HG03571 (cell line): ENCODE data around the gene JTB.
A peak's percentile ranks its signal among the peaks of the same experiment; 100 is the strongest.
"Not testable (repeated sequence)": the region's sequence is repeated elsewhere in the genome, so short reads cannot be mapped to it uniquely, and the experiment has no call there.

Experiments
- ATAC-seq: cut with Tn5 transposase; IDR thresholded peaks from one replicate; pipeline ENCODE4 v1.9.1; 2021; ENCODE audit not compliant: unreplicated experiment

Gene JTB

GRCh38 chr1:153979091-153979490, 1.6 kb upstream of the JTB start:
- not testable (repeated sequence) for ATAC-seq

- ATAC-seq: no peak
Observed at GRCh38 chr1:153978274-153978909, 918 bp upstream of the JTB start.

DNA sequence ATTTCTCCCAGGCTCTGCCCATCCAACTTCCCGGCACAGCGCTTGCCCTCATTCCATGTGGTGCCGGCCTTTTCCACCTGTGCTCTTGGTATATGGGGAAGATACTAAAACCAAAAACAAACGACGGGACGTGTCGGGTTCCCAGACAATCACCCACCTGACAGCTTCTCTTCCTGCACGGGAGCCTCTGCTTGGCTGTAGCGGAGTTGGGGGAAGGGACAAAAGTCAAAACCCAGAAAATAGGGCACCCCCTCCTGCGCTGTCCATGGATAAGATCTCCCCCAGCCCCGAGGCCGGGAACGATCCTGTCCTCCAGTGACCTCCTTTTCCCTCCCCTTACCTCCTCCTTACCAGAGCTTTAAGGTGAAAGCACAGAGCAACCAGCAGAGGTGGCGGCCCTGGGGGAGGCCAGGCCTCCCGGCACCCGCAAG, 640 bp downstream of the JTB start:
- ATAC-seq: no peak

GRCh38 chr1:153973525-153973924, 3.9 kb downstream of the JTB start:
- ATAC-seq: no peak

DNA sequence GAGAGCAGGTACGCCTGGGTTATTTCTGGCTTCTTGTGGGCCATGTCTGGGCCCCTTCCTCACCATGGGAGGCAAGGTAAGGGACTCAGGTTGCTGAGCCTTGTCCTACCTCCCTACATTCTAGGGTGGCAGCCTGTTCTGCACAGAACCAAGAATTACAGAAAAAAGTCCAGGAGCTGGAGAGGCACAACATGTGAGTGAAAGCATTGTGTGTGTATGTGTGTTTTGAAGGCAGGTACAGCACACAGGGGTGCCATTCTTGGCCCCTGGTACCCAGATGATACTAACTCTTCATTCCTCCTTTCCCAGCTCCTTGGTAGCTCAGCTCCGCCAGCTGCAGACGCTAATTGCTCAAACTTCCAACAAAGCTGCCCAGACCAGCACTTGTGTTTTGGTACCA, 4.4 kb downstream of the JTB start:
- no peak for ATAC-seq

DNA sequence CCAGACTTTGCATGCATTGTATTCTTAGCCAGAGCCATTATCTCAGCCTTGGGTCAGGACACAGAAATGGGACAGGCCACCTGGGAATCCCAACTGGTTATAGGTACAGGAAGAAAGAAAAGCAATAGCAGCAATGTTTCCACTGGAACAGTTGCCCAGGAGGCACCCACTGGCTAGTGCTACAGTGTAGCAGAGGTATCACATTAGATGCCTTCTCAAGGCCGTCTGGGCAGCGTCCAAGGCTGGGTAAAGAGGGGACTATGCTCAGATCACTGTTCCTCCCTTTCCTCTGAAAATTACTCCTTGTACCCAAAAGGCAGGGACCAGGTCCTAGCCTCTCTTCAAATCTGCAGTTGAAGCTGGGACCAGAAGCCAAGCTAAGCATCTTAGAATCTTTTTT, 7.1 kb downstream of the JTB start:
- ATAC-seq: no peak

GRCh38 chr1:153968972-153969371, 8.5 kb downstream of the JTB start:
- ATAC-seq: no peak

DNA sequence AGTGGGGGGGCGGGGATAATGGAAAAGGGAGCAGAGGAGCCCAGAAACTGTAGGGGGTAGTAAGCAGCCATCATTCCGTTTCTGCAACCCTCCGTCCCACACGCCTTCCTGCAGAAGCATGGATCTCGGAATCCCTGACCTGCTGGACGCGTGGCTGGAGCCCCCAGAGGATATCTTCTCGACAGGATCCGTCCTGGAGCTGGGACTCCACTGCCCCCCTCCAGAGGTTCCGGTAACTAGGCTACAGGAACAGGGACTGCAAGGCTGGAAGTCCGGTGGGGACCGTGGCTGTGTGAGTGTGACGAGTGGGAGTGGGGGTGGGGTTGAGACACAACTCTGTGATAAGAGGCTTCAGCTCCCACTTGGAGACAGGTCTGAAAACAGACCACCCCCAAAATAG, 9.1 kb downstream of the JTB start:
- ATAC-seq: no peak

DNA sequence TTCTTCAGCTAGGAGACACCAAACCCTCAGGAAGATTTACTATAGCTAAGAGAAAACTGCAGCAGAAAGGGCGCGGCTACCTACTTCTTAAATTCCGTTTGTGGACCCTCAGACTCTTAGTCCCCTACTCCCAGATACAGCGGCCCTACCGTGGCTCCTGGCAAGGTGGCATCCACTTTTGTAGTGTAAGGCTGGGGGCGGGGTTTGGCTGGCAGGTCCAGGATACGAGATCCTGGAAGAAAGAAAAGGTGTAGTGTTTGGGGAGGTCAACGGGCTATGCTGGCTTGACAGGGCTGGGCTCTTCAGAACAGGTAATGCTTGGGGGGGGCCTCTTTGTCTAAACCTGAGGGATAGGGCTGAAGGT, 9.5 kb downstream of the JTB start:
- ATAC-seq: no peak

DNA sequence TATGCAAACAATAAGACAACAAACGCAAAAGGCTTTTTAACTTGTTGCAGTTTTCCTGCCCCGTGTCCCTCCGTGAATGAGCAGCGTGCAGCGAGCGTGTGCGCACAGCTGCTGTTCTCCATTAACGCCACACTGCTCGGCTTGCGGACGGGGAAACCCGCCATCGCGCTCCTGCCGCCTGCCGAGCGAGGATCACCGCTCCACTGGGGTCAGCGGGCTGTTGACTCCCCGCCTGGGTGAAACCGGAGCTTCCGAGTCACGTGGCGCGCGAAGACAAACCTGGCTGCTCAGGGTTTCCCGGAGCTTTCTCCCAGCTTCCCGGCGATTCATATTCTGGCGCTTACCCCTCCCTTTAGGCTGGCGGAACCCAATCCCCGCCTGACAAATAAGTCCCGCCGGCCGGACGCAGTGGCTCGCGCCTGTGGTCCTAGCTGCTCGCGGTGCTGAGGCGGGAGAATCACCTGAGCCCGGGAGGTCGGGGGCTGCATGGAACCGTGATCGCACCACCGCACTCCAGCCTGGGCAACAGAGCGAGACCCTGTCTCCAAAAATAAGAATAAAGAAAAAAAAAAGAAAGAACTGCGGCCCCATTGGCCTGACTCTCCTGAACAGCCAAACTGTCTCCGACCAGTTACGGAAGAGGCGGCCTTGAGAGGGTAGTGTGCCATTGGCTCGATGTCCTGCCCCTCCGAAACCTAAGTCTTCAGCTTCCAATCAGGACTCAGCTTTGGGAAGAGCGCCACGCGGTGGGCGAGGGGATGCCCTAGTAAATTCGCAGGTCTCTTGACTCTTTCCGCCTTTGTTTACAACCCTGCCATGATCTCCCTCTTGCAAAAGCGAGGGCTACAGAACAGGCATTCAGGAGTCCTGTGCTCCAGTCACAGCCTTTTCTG, 10.1 kb downstream of the JTB start, which contains the start of gene CREB3L4:
CREB3L4 (plus strand) TSS at position 796 of the 893 bp plus-strand sequence. CDS start 624 bp downstream, outside the sequence.
- peak; percentile 61 for ATAC-seq

DNA sequence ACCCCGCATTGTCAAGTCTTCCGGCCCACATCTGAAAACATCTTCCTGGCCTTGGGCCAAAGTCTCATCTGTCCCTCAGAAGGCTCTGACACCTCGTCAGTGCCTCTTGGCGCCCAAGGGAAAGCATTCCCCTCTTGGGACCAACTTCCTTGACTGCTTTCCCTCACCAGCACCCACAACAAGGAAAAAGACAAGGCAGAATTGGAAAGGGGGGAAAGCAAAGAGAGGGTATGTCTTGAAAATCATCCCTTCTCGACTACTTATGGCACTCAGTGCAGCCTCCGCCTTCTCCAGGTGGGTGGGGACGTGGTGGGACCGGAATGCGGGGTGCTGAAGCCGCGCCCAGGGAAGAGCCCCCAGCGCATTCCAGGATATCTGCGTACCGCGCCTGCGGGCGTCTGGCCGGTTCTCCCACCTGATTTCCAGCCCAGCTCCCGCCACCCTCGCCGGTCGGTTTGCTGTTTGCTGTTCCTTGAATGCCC, 13.6 kb downstream of the JTB start:
- ATAC-seq: peak; percentile 2

DNA sequence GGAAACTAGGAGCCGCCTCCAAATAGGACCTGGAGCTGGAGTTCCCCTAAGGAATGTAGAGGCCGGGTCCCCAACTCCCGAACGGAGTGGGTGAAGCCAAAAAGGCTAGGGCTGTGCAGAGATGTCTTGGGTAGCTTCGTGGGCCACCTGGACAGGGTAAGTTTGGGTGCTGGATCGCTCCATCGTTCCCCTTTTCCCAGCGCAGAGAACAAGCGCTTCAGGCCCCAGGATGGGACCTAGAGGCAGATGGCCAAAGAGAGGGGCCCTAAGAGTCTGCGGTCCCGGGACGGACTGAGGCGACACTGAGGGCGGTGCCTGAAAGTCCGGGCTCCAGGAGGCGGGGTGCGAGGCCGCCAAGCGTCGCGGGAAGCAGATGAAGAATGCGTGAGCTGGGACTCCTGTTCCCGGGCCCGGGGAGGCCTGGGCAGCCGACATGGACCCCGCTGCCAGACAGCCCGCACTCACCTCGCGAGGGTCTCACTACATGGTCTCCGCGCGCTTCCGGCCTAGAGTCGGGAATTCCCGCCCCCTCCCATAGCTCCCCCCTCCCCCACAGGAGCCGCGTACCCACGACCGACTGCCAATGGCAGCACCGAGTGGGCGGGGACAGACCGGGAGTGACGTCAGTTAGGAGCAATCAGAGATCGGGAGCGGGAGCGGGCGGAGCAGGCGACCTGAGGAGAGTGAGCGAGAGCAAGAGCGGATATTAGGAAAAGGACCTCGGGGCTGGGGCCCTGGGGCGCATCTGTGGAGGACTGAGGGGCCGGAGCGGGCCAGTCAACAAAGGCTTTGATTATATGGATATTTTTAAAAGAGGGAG, 14.2 kb downstream of the JTB start, which contains the start of gene SLC39A1:
SLC39A1 (minus strand) TSS at position 508 of the 820 bp plus-strand sequence. CDS start 822 bp downstream, outside the sequence.
- peak; percentile 35 for ATAC-seq

GRCh38 chr1:153962088-153963029, 15.1 kb downstream of the JTB start:
- ATAC-seq: no peak

GRCh38 chr1:153961421-153961820, 16.1 kb downstream of the JTB start:
- no peak for ATAC-seq

DNA sequence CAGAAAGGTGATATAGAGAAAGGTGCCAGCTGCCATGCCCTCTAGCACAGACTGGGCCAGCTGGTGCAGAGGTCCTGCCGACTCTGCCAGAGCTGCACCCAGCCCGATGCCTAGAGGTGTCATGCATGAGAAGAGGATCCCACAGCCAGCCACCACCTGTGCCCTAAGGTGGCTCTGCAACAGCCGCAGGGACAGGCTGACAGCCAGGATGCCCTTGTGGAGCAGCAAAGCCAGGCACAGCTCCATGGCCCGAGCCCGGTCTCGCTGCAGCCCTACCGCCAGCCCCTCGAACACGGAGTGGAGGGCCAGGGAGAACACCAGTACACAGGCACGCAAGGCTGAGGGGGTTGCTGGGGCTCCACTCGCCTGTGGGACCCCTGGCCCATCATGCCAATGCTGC, 17.3 kb downstream of the JTB start:
- ATAC-seq: no peak

DNA sequence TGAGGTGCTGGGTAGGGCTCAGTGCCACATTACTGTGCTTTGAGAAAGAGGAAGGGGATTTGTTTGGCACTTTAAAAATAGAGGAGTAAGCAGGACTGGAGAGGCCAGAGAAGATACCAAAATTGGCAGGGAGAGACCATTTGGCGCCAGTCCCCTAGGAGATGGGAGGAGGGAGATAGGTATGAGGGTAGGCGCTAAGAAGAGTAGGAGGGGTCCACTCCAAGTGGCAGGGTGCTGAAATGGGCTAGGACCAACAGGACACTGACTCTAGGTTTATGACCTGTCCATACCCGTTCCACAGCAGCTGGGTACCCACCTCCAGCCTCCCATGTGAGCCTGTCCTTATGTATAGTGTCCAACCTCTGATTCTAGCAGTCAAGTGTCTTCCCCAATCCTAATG, 18.0 kb downstream of the JTB start:
- ATAC-seq: no peak

GRCh38 chr1:153958961-153959260, 18.6 kb downstream of the JTB start:
- peak; percentile 1 for ATAC-seq

DNA sequence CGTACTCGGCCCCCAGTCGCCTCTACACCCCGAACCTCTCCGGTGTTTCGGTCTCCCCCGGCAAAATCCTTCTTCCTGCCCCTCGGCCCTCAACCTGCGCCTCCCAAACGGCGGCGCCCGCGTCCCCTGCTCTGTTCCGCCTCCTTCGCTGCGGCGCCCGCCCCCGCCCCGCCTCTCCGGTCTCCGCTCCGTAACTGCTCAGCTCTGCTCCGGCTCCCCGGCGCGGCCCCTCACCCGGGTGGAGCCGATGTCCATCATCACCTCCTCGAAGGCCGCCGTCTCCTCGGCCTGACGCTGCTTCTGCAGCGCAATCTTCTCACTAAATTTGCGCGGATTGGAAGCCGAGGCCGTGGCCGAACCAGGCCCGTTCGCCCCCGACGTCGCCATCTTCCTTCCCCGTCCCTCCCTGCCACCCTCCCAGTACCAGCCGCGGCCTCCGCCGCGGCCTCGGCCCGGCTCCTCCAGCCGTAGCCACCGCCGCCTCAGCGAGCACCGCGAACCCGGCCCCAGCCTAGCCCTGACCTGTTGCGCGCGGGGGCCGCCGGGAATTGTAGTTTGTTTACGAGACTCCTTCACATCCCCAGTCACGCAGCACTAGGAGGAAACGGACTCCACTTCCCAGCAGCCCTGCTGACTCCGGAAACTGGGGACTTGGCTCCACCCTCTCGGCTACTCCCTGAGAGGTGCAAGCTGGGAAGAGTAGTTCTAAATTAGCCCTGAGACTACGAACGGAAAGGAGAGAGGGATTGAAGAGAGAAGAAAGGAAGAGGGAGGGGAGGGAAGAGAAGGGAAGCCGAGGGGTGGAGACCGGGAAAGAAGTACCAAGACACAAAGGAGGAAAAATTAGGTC, 19.1 kb downstream of the JTB start, which contains the start of gene CRTC2:
CRTC2 (minus strand) TSS at position 502 of the 850 bp plus-strand sequence; CDS start at position 387, 115 bp downstream.
- peak; percentile 75 for ATAC-seq

- ATAC-seq: peak; percentile 25
Observed at GRCh38 chr1:153957744-153958110, 19.7 kb downstream of the JTB start.
